PC-3 (cell line): ENCODE results near the gene PRKCG. TPM values are rescaled to one million over a fixed set of nuclear protein-coding genes. Genes with fewer than 3 reads are reported as not detected.

Source experiments
- ATAC-seq: fragments of 200-7000 bp; cut with Tn5 transposase; 2 replicates; pipeline ENCODE4 v1.9.1; 2020; ENCODE audit warnings: mild to moderate bottlenecking, moderate library complexity
- BruUV-seq: library from RNA; stranded (reverse); fragments of 400-500 nt; replicated peaks from 2 replicates; lab custom pipeline; 2021; lab: Mats Ljungman, UMichigan
- CTCF ChIA-PET: fragments of 300-600 bp; sonication (Branson Sonifier 250); formaldehyde crosslinking; loops from one replicate; lab custom pipeline; 2022; ENCODE audit warnings: antibody characterized with exemption; lab: Charles Lee
- POLR2A ChIA-PET: fragments of 300-600 bp; sonication (Branson Sonifier 250); formaldehyde crosslinking; loops from one replicate; lab custom pipeline; 2022; ENCODE audit warnings: antibody characterized with exemption; ENCODE audit not compliant: unreplicated experiment; lab: Charles Lee
- DNase-seq: peaks from one replicate; pipeline ENCODE4 v3.0.0-alpha.2; 2015
- H2AFZ ChIP-seq: fragments of 300-600 bp; sonication (generic); 2 replicates; pipeline ENCODE4 v1.6.0; 2016; ENCODE audit warnings: antibody characterized with exemption, low read length
- H3F3A ChIP-seq: fragments of 300-600 bp; sonication (generic); one replicate; pipeline ENCODE4 v1.6.0; 2017; ENCODE audit warnings: antibody characterized with exemption, low read length, control low read depth, mild to moderate bottlenecking; ENCODE audit not compliant: unreplicated experiment
- H3K27ac ChIP-seq: fragments of 300-600 bp; sonication (generic); 2 replicates; pipeline ENCODE4 v1.5.1; 2016; ENCODE audit warnings: mild to moderate bottlenecking, low read length
- H3K27me3 ChIP-seq: fragments of 300-600 bp; sonication (generic); 2 replicates; pipeline ENCODE4 v1.6.1; 2016; ENCODE audit warnings: low read length, mixed read lengths
- H3K36me3 ChIP-seq: fragments of 300-600 bp; sonication (generic); 2 replicates; pipeline ENCODE4 v1.6.1; 2016; ENCODE audit warnings: low read depth, mixed run types, low read length, mixed read lengths
- H3K4me1 ChIP-seq: fragments of 300-600 bp; sonication (generic); 2 replicates; pipeline ENCODE4 v1.5.1; 2016; ENCODE audit warnings: low read length; ENCODE audit not compliant: insufficient read depth
- H3K4me2 ChIP-seq: fragments of 300-600 bp; sonication (generic); 2 replicates; pipeline ENCODE4 v1.6.0; 2016; ENCODE audit warnings: low read length
- H3K4me3 ChIP-seq: fragments of 300-600 bp; sonication (generic); 2 replicates; pipeline ENCODE4 v1.5.1; 2016; ENCODE audit warnings: mild to moderate bottlenecking, low read length, mixed read lengths
- H3K79me2 ChIP-seq: fragments of 300-600 bp; sonication (generic); 2 replicates; pipeline ENCODE4 v1.6.1; 2017; ENCODE audit warnings: low read length, mixed read lengths
- H3K9ac ChIP-seq: fragments of 300-600 bp; sonication (generic); 2 replicates; pipeline ENCODE4 v1.6.0; 2016; ENCODE audit warnings: mild to moderate bottlenecking, low read length
- H3K9me2 ChIP-seq: fragments of 300-600 bp; sonication (generic); replicated peaks from 2 replicates; pipeline ENCODE4 v1.6.1; 2016; ENCODE audit warnings: mixed run types, low read length, mixed read lengths
- H3K9me3 ChIP-seq: fragments of 300-600 bp; sonication (generic); 2 replicates; pipeline ENCODE4 v1.6.1; 2016; ENCODE audit warnings: low read length, mixed read lengths
- H4K20me1 ChIP-seq: fragments of 300-600 bp; sonication (generic); 2 replicates; pipeline ENCODE4 v1.6.1; 2016; ENCODE audit warnings: low read length, mixed read lengths
- EZH2 ChIP-seq: fragments of 300-600 bp; sonication (generic); IDR thresholded peaks from one replicate; pipeline ENCODE4 v1.6.1; 2017; ENCODE audit warnings: antibody characterized with exemption, mild to moderate bottlenecking, low read length; ENCODE audit not compliant: unreplicated experiment
- EZH2phosphoT487 ChIP-seq: fragments of 300-600 bp; sonication (generic); IDR thresholded peaks from 2 replicates; pipeline ENCODE4 v1.6.1; 2018; ENCODE audit warnings: mild to moderate bottlenecking, antibody characterized with exemption, low read length, borderline replicate concordance
- intact Hi-C: fragments of 100-400 bp; cut with micrococcal nuclease; formaldehyde crosslinking; loops from 2 replicates; pipeline ENCODE4 v1.9.0; 2023
- total RNA-seq: library from RNA; depleted of rRNA; stranded (reverse); fragments of >200 nt; gene quantifications from 2 replicates; pipeline ENCODE4 v1.2.3, GENCODE V29; 2014
- TF ChIP-seq, protein P1 (sequence below): fragments of 300-600 bp; sonication (generic); conservative IDR thresholded peaks from 2 replicates; pipeline ENCODE4 v1.5.1; 2017; ENCODE audit warnings: antibody characterized with exemption, low read depth, mild to moderate bottlenecking, low read length

Gene PRKCG
- total RNA-seq, 1 experiment from 2014 or later = 1.5 TPM

DNA sequence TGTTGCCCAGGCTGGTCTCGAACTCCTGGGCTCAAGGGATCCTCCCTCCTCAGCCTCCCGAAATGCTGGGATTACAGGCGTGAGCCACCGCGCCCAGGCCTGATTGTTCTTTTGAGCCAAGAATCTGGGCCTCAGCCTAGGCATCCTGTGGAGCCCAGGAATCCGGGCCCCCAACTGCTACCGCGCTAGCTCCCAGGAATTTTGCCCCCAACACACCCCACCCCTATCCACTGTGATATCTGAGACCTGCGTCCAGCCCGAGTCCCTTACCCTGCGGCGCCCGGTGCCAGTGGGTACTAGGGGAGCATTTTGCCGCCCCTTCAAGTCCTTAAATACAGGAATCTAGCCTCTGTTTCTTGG, 15.2 kb upstream of the PRKCG start:
- POLR2A ChIA-PET = interaction anchor here (0.6 to 1.1 kb wide), 8 partner anchors 10 to 322 kb away, joined by 3 to 10 read pairs (median 4); no protein-coding TSS in a partner anchor
- no peak for ATAC-seq
- H3K9me3 ChIP-seq = no peaks in the 10 kb centered on the region
- H3K9me2 ChIP-seq = no peaks in the 10 kb centered on the region
- H3K9ac ChIP-seq = peak overlapping the region; percentile 83
- DNase-seq = no peak
- no peaks in the 10 kb centered on the region for H4K20me1 ChIP-seq
- peak overlapping the region; percentile 87 for H3K4me2 ChIP-seq
- H3K79me2 ChIP-seq = peaks cover 36% of the 10 kb centered on the region
- H3K4me1 ChIP-seq = peaks cover 35% of the 10 kb centered on the region
- H3K27ac ChIP-seq = peak overlapping the region; percentile 88
- H3K36me3 ChIP-seq = no peaks in the 10 kb centered on the region
- H3K4me3 ChIP-seq = peak overlapping the region; percentile 52
- H3K27me3 ChIP-seq = no peaks in the 10 kb centered on the region
- intact Hi-C loops = loop anchor here (1.0 kb wide), 1 partner anchor 25 kb away; no protein-coding TSS in a partner anchor
- TF ChIP-seq, protein P1, sequence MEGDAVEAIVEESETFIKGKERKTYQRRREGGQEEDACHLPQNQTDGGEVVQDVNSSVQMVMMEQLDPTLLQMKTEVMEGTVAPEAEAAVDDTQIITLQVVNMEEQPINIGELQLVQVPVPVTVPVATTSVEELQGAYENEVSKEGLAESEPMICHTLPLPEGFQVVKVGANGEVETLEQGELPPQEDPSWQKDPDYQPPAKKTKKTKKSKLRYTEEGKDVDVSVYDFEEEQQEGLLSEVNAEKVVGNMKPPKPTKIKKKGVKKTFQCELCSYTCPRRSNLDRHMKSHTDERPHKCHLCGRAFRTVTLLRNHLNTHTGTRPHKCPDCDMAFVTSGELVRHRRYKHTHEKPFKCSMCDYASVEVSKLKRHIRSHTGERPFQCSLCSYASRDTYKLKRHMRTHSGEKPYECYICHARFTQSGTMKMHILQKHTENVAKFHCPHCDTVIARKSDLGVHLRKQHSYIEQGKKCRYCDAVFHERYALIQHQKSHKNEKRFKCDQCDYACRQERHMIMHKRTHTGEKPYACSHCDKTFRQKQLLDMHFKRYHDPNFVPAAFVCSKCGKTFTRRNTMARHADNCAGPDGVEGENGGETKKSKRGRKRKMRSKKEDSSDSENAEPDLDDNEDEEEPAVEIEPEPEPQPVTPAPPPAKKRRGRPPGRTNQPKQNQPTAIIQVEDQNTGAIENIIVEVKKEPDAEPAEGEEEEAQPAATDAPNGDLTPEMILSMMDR = no peak
- no peak for TF ChIP-seq EZH2
- TF ChIP-seq EZH2phosphoT487 = no peak
- CTCF ChIA-PET = interaction anchor here (1.0 kb wide), 1 partner anchor 157 kb away, joined by 3 read pairs; no protein-coding TSS in a partner anchor
- H3F3A ChIP-seq = no peaks in the 10 kb centered on the region
- H2AFZ ChIP-seq = no peak overlapping the region
- BruUV-seq = no TSS peak

DNA sequence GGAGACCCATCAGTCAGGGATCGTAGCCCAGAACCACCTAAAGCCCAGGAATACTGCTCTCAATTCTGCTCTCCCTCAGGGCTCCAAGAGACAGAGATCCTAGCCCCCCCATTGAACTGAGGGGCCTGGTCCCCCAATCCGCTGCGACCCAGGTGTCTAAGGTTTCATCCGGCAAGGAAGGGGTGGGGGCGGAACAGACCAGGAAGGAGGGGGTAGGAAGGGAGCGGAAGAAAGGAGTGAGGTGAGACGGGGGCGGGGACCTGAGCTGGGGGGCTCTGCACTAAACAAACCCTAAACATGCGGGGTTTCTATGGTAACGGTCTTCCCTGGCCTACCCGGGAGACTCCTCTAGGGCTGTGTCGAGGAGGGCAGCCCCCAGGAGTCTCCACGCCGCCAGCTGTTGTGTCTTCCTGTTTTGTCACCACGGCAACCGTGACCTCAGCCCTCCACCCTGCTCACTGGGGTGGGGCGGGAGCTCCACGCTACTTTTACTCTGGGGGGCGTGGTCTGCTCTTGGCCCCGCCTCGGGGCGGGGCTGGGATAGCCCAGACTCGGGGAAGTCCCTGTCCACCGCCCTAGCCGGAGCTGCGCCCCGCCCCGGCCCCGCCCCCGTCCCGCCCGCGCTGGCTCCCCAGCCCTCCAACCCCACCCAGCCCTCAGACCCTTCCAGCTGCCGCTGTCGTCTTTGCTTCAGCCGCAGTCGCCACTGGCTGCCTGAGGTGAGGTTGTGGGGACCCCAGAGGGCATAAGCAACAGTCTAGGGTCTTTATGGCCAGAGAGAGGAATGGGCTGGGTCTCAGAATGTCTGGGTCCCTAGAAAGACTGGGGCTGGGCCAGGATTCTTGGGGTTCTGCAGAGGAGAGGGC, 14.5 kb upstream of the PRKCG start, which contains the start of gene MYADM:
Gene MYADM, plus strand, starts transcription at position 659 of the 866 bp plus-strand sequence. CDS start 5,647 bp downstream, outside the sequence.
- H3K9ac ChIP-seq = peak within 1 kb of the TSS; percentile 96
- H3K4me2 ChIP-seq = peak within 1 kb of the TSS; percentile 93
- BruUV-seq = TSS peak; percentile 70
- intact Hi-C loops = no loop called here
- POLR2A ChIA-PET = interaction anchor here (0.5 to 1.1 kb wide), 12 partner anchors 8 to 347 kb away, joined by 3 to 12 read pairs (median 4); no protein-coding TSS in a partner anchor
- no peaks in the 10 kb centered on the region for H3F3A ChIP-seq
- no peaks in the 10 kb centered on the region for H3K27me3 ChIP-seq
- H3K27ac ChIP-seq = peak within 1 kb of the TSS; percentile 88
- CTCF ChIA-PET = interaction anchor here (1.5 kb wide), 1 partner anchor 162 kb away, joined by 6 read pairs; no protein-coding TSS in a partner anchor
- peaks cover 36% of the 10 kb centered on the region for H3K79me2 ChIP-seq
- ATAC-seq (peak; percentile 51), DNase-seq (peak; percentile 100)
- no peaks in the 10 kb centered on the region for H3K9me3 ChIP-seq
- peak within 1 kb of the TSS; percentile 87 for H3K4me3 ChIP-seq
- no peaks in the 10 kb centered on the region for H3K9me2 ChIP-seq
- peak within 1 kb of the TSS; percentile 54 for H2AFZ ChIP-seq
- no peaks in the 10 kb centered on the region for H4K20me1 ChIP-seq
- H3K36me3 ChIP-seq = peaks cover 2% of the 10 kb centered on the region; the same call in 1 of the 2 replicates
- H3K4me1 ChIP-seq = peaks cover 35% of the 10 kb centered on the region
- no peak for TF ChIP-seq EZH2
- no peak for TF ChIP-seq EZH2phosphoT487
- TF ChIP-seq, protein P1 = no peak
